ENCODE measurements around the gene CEP112.
"Not testable (repeated sequence)": the region's sequence is repeated elsewhere in the genome, so short reads cannot be mapped to it uniquely, and the experiment has no call there.

Gene CEP112

DNA sequence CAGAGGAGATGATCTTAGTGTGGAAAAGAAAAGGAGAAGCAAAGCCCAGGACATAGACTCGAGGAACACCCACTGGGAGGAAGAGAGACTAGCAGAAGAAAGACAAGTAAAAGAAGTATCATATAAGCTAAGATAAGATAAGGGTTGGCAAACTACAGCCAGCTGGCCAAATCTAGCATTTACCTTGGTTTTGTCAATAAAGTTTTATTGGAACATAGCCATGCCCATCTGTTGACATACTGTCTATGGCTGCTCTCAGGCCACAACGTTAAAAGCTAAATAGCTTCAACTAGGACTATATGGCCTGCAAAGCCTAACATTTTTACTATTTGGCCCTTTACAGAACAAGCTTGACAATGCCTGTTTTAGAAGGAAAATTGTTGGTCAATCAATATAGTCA, 464.1 kb downstream of the CEP112 start:
- no peak for DNase-seq (ENCODE audit: low read depth)

DNA sequence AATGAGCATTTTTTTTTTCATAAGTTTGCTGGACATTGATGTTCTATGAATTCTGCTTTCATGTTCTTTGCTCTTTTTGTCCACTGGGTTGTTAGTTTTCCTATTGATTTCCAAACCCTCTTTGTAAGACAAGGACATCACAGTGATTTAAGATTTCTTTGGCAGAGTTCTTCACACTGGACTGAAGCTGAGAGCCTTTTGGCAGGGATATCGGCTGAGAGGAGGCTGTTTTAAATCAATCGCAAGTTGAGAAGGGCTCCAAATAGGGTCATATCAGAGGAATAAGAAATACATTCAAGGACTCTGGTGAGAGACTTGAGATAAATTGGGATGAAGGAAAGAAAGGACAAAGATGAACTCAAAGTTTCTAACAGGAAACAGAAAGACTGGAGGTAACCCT, 464.7 kb downstream of the CEP112 start:
- no peak for DNase-seq (ENCODE audit: low read depth)

GRCh38 chr17:65723431-65724151, 468.3 kb downstream of the CEP112 start:
- no peak for DNase-seq (ENCODE audit: low read depth)

DNA sequence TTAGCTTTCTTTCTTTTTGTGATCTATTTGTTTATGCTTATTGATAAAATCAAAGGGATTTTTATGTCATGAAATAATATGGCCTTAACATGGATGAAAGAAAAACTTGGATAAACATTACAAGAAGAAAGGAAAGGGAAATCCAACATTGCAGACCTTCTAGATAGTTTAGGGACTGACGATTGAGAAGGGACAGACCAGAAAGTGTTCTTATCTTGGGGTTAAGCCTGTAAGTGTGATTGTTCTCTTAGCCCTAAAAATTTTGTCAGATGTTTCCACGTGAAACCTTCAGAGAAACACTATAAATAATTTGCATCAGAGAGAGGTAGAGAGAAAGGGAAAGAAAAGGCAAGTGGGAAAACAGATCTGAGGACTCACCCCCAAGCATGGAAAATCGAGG, 473.3 kb downstream of the CEP112 start:
- DNase-seq (ENCODE audit: low read depth): no peak

GRCh38 chr17:65712383-65713267, 479.3 kb downstream of the CEP112 start:
- DNase-seq (ENCODE audit: low read depth): no peak

GRCh38 chr17:65711671-65712276, 480.2 kb downstream of the CEP112 start:
- no peak for DNase-seq (ENCODE audit: low read depth)

- DNase-seq (ENCODE audit: low read depth): no peak
These were observed 484.2 kb downstream of the CEP112 start for GRCh38 chr17:65707780-65708179.

GRCh38 chr17:65704731-65705130, 487.2 kb downstream of the CEP112 start:
- DNase-seq (ENCODE audit: low read depth): no peak

- DNase-seq (ENCODE audit: low read depth): no peak
These were observed 488.0 kb downstream of the CEP112 start for GRCh38 chr17:65703891-65704290.

- DNase-seq (ENCODE audit: low read depth): no peak
These were observed 492.5 kb downstream of the CEP112 start for GRCh38 chr17:65699459-65699858.

DNA sequence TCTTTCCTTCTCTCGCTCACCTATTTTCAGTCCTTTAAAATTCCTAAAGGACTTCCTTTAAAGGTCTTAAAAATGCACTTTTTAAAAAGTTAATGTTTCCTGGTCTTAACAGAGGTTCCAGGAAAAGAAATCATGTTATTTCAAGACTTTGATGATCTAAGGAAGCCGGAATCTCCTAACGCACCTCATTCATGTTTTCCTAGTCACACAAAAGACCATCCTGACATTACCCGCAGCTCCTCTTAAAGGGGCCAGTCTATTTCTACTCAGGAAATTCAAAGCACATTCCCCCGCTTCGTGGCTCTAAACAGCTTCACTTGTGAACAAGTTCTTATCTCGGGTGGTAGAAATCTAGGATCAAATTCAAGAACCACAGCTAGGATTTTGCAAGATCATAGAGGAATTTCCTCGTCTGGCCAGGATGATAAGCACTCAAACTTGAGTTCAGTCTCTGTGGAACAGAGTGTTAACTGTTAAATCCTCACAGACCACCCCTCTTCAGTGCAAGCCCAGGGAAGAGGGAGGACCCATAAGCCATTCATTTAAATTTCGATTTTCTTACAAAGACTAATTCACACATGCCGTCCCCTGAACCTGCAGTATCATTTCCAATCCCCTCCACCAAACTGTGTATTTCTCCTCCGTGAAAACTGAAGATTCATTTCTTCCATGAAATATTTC, 493.4 kb downstream of the CEP112 start:
- no peak for DNase-seq (ENCODE audit: low read depth)

GRCh38 chr17:65697661-65698060, 494.3 kb downstream of the CEP112 start:
- no peak for DNase-seq (ENCODE audit: low read depth)

DNA sequence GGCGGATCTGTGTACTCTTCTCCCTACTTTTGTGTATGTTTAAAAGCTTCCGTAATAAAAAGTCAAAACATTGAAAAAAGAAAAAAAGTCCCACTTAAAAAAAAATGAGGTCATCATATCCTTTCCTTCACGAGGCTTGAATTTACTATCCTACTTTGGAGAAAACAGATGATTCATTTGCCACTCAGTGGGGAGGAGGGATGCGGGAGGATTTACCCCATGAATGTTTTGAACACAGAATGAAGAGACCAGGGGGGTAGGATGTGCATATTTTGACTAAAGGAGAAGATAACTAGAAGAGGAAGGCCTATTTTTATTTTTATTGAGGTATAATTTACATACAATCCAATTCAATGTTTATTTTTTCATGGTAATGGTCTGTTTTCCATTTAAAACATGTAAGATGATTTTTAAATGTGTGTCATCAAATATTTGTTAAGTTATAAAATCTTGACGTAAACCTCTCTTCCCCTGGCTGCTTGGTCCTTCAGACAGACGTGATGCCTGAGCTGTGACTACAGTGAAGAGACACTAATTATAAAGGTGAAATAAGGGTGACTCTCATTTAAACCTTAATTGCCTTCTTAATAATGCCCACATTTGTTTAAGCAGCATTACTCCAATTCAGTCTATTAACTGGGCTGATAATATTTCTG, 495.1 kb downstream of the CEP112 start:
- no peak for DNase-seq (ENCODE audit: low read depth)

DNA sequence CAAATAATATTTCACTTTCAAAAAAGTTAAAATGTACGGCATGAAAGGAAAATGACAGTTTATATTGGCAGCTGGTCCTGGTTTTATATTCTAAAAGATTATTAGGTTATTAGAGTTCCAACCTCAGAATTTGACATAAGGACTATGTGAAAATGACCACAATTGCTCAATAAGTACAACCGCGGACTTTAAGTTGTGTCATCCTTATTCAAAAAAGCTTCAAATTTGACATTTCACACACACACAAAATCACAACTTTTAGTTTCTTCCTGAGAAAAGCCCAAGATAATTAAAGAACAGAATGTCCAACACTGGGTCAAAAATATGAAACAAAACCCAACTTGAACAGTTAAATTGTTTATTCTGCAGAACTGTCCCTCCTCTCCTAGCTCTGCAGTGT, 497.3 kb downstream of the CEP112 start:
- no peak for DNase-seq (ENCODE audit: low read depth)

GRCh38 chr17:65690626-65691310, 501.2 kb downstream of the CEP112 start:
- DNase-seq (ENCODE audit: low read depth): no peak

DNA sequence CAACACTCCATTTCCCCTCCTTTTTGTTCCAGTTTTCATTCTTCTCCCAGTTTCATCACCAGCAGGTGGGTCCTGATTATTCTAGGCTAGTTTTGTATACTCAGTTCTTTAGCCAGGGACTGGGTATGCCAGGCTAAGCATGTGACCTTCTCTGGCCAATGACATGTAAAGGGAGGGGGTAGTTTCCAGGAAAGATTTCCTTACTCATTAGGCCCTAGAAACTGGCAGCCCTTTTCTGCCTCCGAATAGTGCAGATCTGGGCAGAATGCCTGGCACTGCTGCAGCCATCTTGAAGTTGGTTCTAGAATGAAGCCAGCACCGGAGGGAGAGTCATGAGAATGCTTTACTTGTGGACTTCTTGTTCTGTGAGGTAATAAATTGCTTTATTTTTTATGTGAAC, 503.6 kb downstream of the CEP112 start:
- DNase-seq (ENCODE audit: low read depth): no peak

GRCh38 chr17:65685110-65685509, 506.8 kb downstream of the CEP112 start:
- DNase-seq (ENCODE audit: low read depth): no peak

DNA sequence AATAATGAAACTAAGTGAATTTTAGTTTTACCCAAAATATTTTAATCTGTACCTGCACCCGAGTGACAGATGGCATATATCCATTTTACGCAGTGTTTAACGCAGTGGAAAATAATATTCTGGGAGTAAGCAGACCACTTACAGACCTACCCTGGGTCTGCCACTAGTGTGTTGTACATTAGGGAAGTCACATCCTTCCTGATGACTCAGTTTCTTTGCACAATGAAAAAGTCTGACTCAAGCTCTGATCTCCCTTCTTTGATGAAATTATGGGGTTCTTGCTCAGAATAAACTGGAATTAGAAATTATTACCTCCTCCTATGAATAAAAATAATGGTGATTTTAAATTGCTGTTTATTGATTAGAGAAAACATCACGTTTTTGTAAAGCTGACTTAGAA, 507.3 kb downstream of the CEP112 start:
- DNase-seq (ENCODE audit: low read depth): no peak

- no peak for DNase-seq (ENCODE audit: low read depth)
These were observed 508.5 kb downstream of the CEP112 start for GRCh38 chr17:65683428-65683827.

DNA sequence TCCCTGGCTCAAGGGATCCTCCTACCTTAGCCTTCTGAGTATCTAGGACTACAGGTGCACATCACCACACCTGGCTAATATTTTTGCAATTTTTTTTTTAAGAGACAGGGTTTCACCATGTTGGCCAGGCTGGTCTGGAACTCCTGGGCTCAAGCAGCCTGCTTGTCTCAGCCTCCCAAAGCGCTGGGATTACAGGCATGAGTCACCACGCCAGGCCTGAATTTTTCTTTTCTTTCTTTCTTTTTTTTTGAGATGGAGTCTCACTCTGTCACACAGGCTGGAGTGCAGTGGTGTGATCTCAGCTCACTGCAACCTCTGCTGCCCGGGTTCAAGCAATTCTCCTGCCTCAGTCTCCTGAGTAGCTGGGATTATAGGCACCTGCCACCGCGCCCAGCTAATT, 510.2 kb downstream of the CEP112 start:
- not testable (repeated sequence) for DNase-seq (ENCODE audit: low read depth)

- DNase-seq (ENCODE audit: low read depth): no peak
These were observed 512.6 kb downstream of the CEP112 start for GRCh38 chr17:65679165-65679845.
